CD4-positive, alpha-beta memory T cell (primary cell): Measurements from ENCODE around the gene YWHAG. TPM values are rescaled to one million over a fixed set of nuclear protein-coding genes. Genes with fewer than 3 reads are reported as not detected.
A peak's percentile ranks its signal among the peaks of the same experiment; 100 is the strongest.
"Not testable (repeated sequence)": the region's sequence is repeated elsewhere in the genome, so short reads cannot be mapped to it uniquely, and the experiment has no call there.

ENCODE experiments used
- CTCF ChIA-PET: fragments of 350-600 bp; sonication (Branson Sonifier 250); formaldehyde crosslinking; loops from one replicate; lab custom pipeline; 2021; ENCODE audit warnings: inconsistent platforms; ENCODE audit not compliant: partially characterized antibody; lab: Charles Lee
- POLR2A ChIA-PET: fragments of 350-600 bp; sonication (Branson Sonifier 250); formaldehyde crosslinking; loops from one replicate; lab custom pipeline; 2021; ENCODE audit not compliant: partially characterized antibody; lab: Charles Lee
- DNase-seq, 5 donors: peaks; one replicate each; pipeline versions ENCODE4 v3.0.0 to v3.0.0-alpha.2; 2020 to 2022; ENCODE audit warnings: mixed read lengths in 1 of 5
- H3K27ac ChIP-seq: one replicate; pipeline ENCODE4 v1.7.0; 2013; ENCODE audit warnings: low read depth, low read length
- H3K27me3 ChIP-seq: 2 replicates; pipeline ENCODE4 v1.7.0; 2013; ENCODE audit warnings: mild to moderate bottlenecking, low read length, moderate library complexity; ENCODE audit not compliant: insufficient read depth
- H3K36me3 ChIP-seq: 2 replicates; pipeline ENCODE4 v1.7.0; 2013; ENCODE audit warnings: mild to moderate bottlenecking, low read length, moderate library complexity; ENCODE audit not compliant: insufficient read depth
- H3K4me1 ChIP-seq: 2 replicates; pipeline ENCODE4 v1.7.0; 2013; ENCODE audit warnings: mild to moderate bottlenecking, low read length, moderate library complexity; ENCODE audit not compliant: insufficient read depth
- H3K4me3 ChIP-seq, 2 donors: one replicate each; pipeline ENCODE4 v1.7.0; 2013; ENCODE audit warnings: low read length in 2 of 2, mild to moderate bottlenecking in 1 of 2
- H3K9me3 ChIP-seq, 2 donors: one replicate each; pipeline ENCODE4 v1.7.0; 2013; ENCODE audit warnings: low read length in 2 of 2, control low read depth in 1 of 2; ENCODE audit not compliant: control insufficient read depth in 1 of 2
- H3K27ac Mint-ChIP-seq, 7 donors: one replicate each; pipeline ENCODE4 v1.8.0; 2020 to 2021; ENCODE audit warnings: mixed read lengths in 7 of 7, mild to moderate bottlenecking in 6 of 7, inconsistent platforms in 3 of 7, moderate library complexity in 3 of 7
- H3K27me3 Mint-ChIP-seq, 2 donors: one replicate each; pipeline ENCODE4 v1.8.0; 2020 to 2021; ENCODE audit warnings: mixed read lengths in 2 of 2
- H3K36me3 Mint-ChIP-seq, 2 donors: one replicate each; pipeline ENCODE4 v1.8.0; 2020 to 2021; ENCODE audit warnings: mixed read lengths in 2 of 2, inconsistent platforms in 1 of 2, mild to moderate bottlenecking in 1 of 2
- H3K4me1 Mint-ChIP-seq, 4 donors: one replicate each; pipeline ENCODE4 v1.8.0; 2020 to 2021; ENCODE audit warnings: mixed read lengths in 4 of 4, mild to moderate bottlenecking in 1 of 4
- H3K4me3 Mint-ChIP-seq, 8 donors: one replicate each; pipeline ENCODE4 v1.8.0; 2020 to 2021; ENCODE audit warnings: mixed read lengths in 8 of 8, mild to moderate bottlenecking in 7 of 8, moderate library complexity in 6 of 8, inconsistent platforms in 3 of 8
- H3K9me3 Mint-ChIP-seq, 8 donors: one replicate each; pipeline ENCODE4 v1.8.0; 2020 to 2021; ENCODE audit warnings: mixed read lengths in 8 of 8, mild to moderate bottlenecking in 5 of 8, inconsistent platforms in 3 of 8, moderate library complexity in 1 of 8
- intact Hi-C: fragments of 100-400 bp; cut with micrococcal nuclease; formaldehyde crosslinking; loops from one replicate; pipeline ENCODE4 v1.15.1; 2023
- polyA plus RNA-seq, 2 donors: library from polyadenylated mRNA; unstranded; fragments of 300-500 nt; fragmentation: Illumina TruSeq; gene quantifications; one replicate each; pipeline ENCODE4 v1.2.3, GENCODE V29; 2021
- total RNA-seq, 2 experiments: library from RNA; stranded (reverse); gene quantifications; one replicate each; pipeline ENCODE4 v1.2.3, GENCODE V29; 2021

YWHAG gene
- total and polyA plus RNA-seq, 4 experiments from 2014 or later, result 0.94 to 54.3 (median 27.0) TPM

DNA sequence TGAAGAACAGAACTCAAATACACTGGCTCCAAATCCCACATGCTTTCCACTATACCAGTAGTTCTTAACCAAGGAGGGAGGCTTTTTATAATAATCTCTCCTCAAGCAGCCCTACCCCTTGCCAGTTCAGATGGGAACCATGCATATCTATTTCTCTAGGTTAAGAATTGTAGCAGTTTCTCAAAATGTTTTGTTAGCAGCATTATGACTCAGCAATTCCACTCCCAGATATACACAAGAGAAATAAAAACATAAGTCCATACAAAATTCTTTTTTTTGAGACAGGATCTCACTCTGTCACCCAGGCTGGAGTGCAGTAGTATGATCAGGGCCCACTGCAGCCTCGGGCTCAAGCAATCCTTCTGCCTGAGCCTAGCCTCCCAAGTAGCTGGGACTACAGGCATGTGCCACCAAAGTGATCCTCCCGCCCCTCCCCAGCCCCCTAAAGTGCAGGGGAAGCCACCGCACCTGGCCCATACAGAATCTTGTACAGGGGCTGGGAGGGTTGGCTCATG is 18.1 kb downstream of the YWHAG start:
- H3K36me3 Mint-ChIP-seq, result peaks cover 24 to 54% of the 10 kb centered on the region in 2 donors
- H3K9me3 Mint-ChIP-seq, result no peaks in the 10 kb centered on the region
- H3K27ac Mint-ChIP-seq, result peak overlapping the region in 2 of 7 donors; percentile 7 to 12
- peaks cover 24% of the 10 kb centered on the region for H3K36me3 ChIP-seq
- ChIA-PET CTCF (no interaction called here), POLR2A (interaction anchor here (1.1 kb wide), 1 partner anchor 17 kb away, joined by 3 read pairs; no protein-coding TSS in a partner anchor)
- no peak overlapping the region for H3K27ac ChIP-seq
- H3K9me3 ChIP-seq, result no peaks in the 10 kb centered on the region
- intact Hi-C loops, result no loop called here
- DNase-seq, result no peak
- H3K27me3 ChIP-seq, result no peaks in the 10 kb centered on the region
- no peak overlapping the region for H3K4me3 Mint-ChIP-seq
- H3K4me1 Mint-ChIP-seq, result peaks cover 47 to 76% (median 61%) of the 10 kb centered on the region in 4 donors
- H3K4me3 ChIP-seq, result no peak overlapping the region
- peaks cover 41% of the 10 kb centered on the region for H3K4me1 ChIP-seq
- H3K27me3 Mint-ChIP-seq, result no peaks in the 10 kb centered on the region

- DNase-seq, result no peak
- Mint-ChIP-seq H3K27ac (peak overlapping the region in 2 of 7 donors; percentile 12 to 27), H3K4me1 (peaks cover 45 to 72% (median 54%) of the 10 kb centered on the region in 4 donors), H3K27me3 (no peaks in the 10 kb centered on the region), H3K4me3 (no peak overlapping the region), H3K36me3 (peaks cover 15 to 41% of the 10 kb centered on the region in 2 donors), H3K9me3 (no peaks in the 10 kb centered on the region)
- POLR2A ChIA-PET, result no interaction called here
- intact Hi-C loops, result no loop called here
- peaks cover 13% of the 10 kb centered on the region for H3K36me3 ChIP-seq
- CTCF ChIA-PET, result interaction anchor here (0.8 kb wide), 1 partner anchor 11 kb away, joined by 3 read pairs; no protein-coding TSS in a partner anchor
- no peak overlapping the region for H3K4me3 ChIP-seq
- no peaks in the 10 kb centered on the region for H3K9me3 ChIP-seq
- peaks cover 47% of the 10 kb centered on the region for H3K4me1 ChIP-seq
- H3K27ac ChIP-seq, result no peak overlapping the region
- no peaks in the 10 kb centered on the region for H3K27me3 ChIP-seq
Observed at GRCh38 chr7:76338298-76339084, 20.3 kb downstream of the YWHAG start.

DNA sequence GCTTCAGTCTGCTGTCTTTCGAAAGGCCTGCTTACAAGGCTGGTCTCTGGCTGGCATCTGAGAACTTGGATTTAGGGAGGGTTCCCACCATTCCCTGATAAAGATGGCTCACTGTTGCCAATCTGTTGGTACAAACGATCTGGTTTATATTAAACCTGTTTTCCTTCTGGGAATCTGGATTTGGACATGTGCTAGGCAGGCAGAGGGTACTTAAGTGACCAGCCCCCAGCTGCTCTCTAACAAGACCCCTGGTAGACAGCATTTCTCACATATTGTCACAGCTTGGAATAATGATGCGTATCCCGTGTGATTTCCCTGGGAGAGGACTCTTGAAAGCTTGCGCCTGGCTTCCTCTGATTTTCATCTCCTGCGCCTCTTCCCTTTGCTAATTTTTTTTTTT is 21.6 kb downstream of the YWHAG start:
- intact Hi-C loops, result no loop called here
- Mint-ChIP-seq H3K27ac (peak overlapping the region in 4 of 7 donors; percentile 32 to 74 (median 54)), H3K27me3 (no peaks in the 10 kb centered on the region), H3K36me3 (peaks cover 13 to 35% of the 10 kb centered on the region in 2 donors), H3K4me3 (no peak overlapping the region), H3K4me1 (peaks cover 38 to 69% (median 52%) of the 10 kb centered on the region in 4 donors), H3K9me3 (no peaks in the 10 kb centered on the region)
- peaks cover 48% of the 10 kb centered on the region for H3K4me1 ChIP-seq
- no peaks in the 10 kb centered on the region for H3K9me3 ChIP-seq
- no peak for DNase-seq
- CTCF ChIA-PET, result interaction anchor here (0.7 to 2.4 kb wide), 2 partner anchors 16 to 18 kb away, joined by 3 to 7 read pairs; no protein-coding TSS in a partner anchor
- peaks cover 17% of the 10 kb centered on the region for H3K36me3 ChIP-seq
- no peak overlapping the region for H3K27ac ChIP-seq
- H3K4me3 ChIP-seq, result no peak overlapping the region
- H3K27me3 ChIP-seq, result no peaks in the 10 kb centered on the region
- POLR2A ChIA-PET, result no interaction called here

DNA sequence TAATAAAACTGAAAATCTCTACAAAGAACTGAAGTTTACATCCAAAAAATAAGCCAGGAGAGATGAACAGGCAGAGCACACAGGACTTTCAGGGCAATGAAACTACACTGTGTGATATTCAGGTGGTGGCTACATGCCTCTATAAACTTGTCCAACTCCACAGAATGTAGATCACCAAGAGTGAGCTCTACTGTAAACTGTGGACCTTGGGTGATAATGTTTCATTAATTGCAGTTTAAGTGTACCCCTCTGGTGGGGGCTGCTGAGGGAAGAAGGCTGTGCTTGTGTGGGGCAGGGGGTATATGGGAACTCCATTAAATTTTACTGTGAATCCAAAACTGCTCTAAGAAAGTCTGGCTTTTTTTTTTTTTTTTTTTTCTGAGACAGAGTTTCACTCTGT is 22.7 kb downstream of the YWHAG start:
- DNase-seq, result no peak
- H3K4me3 ChIP-seq, result no peak overlapping the region
- H3K4me1 ChIP-seq, result peaks cover 39% of the 10 kb centered on the region
- H3K9me3 ChIP-seq, result no peaks in the 10 kb centered on the region
- ChIA-PET CTCF (interaction anchor here (1.2 to 2.4 kb wide), 3 partner anchors 17 to 24 kb away, joined by 3 to 7 read pairs (median 7); no protein-coding TSS in a partner anchor), POLR2A (no interaction called here)
- H3K36me3 ChIP-seq, result peaks cover 14% of the 10 kb centered on the region
- Mint-ChIP-seq H3K9me3 (no peaks in the 10 kb centered on the region), H3K4me3 (peak overlapping the region in 1 of 8 donors; percentile 3), H3K27me3 (no peaks in the 10 kb centered on the region), H3K36me3 (peaks cover 13 to 30% of the 10 kb centered on the region in 2 donors), H3K4me1 (peaks cover 33 to 67% (median 48%) of the 10 kb centered on the region in 4 donors), H3K27ac (peak overlapping the region in 6 of 7 donors; percentile 0 to 83 (median 53))
- no peaks in the 10 kb centered on the region for H3K27me3 ChIP-seq
- H3K27ac ChIP-seq, result no peak overlapping the region
- intact Hi-C loops, result no loop called here

DNA sequence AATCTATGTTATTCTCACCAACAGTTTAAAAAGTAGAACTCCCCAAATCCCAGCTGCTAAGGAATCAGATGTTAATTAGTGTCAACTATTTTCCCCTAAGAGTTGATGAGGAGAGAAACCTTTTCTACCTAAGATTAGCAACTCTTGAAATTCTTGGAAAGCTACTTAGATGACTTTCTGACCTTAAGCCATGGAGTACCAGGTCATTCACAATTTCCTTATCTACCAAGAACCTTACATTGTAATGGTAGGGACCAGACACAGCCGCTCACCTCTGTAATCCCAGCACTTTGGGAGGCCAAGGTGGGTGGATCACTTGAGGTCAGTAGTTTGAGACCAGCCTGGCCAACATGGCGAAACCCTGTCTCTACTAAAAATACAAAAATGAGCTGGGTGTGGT is 23.4 kb downstream of the YWHAG start:
- H3K4me3 Mint-ChIP-seq, H3K9me3 Mint-ChIP-seq, H3K27me3 ChIP-seq, H3K27me3 Mint-ChIP-seq, H3K9me3 ChIP-seq, H3K27ac ChIP-seq, DNase-seq, intact Hi-C loops, H3K4me3 ChIP-seq: not testable (repeated sequence)
- CTCF ChIA-PET, result interaction anchor here (0.7 to 2.4 kb wide), 5 partner anchors 16 to 29 kb away, joined by 3 to 7 read pairs (median 6); no protein-coding TSS in a partner anchor
- Mint-ChIP-seq H3K27ac (peak overlapping the region in 1 of 7 donors; percentile 47), H3K36me3 (peaks cover 13 to 32% of the 10 kb centered on the region in 2 donors), H3K4me1 (peaks cover 33 to 65% (median 48%) of the 10 kb centered on the region in 4 donors)
- H3K36me3 ChIP-seq, result peaks cover 14% of the 10 kb centered on the region
- POLR2A ChIA-PET, result interaction anchor here (1.5 kb wide), 1 partner anchor 17 kb away, joined by 4 read pairs; no protein-coding TSS in a partner anchor
- peaks cover 34% of the 10 kb centered on the region for H3K4me1 ChIP-seq

DNA sequence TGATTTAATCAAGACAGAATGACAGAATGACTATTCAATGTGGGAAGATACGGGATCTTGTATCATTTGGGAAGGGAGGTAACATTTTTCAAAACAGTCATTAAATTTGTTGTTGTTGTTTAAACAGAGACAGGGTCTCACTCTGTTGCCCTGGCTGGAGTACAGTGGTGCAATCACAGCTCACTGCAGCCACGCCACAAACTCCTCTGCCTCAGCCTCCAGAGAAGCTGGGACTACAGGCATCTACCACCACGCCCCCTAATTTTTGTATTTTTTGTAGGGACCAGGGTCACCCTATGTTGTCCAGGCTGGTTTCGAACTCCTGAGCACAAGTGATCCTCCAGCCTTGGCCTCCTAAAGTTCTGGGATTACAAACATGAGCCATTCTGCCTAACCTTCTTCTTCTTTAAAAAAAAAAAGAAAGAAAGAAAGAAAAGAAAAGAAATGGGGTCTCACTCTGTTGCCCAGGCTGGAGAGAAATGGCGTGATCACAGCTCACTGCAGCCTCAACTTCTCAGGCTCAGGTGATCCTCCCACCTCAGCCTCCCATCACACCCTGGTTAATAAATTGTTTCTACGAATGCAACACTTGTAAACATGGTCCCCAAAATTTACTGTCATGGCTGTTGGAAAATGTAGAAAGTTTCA is 24.3 kb downstream of the YWHAG start:
- Histone ChIP-seq H3K4me3 (no peak overlapping the region), H3K36me3 (peaks cover 16% of the 10 kb centered on the region), H3K27me3 (no peaks in the 10 kb centered on the region), H3K27ac (no peak overlapping the region), H3K9me3 (no peaks in the 10 kb centered on the region), H3K4me1 (peaks cover 29% of the 10 kb centered on the region)
- ChIA-PET POLR2A (interaction anchor here (1.5 kb wide), 2 partner anchors 11 to 16 kb away, joined by 3 to 4 read pairs; no protein-coding TSS in a partner anchor), CTCF (interaction anchor here (1.0 to 2.3 kb wide), 4 partner anchors 10 to 26 kb away, joined by 3 to 7 read pairs (median 4); no protein-coding TSS in a partner anchor)
- no peak overlapping the region for H3K27ac Mint-ChIP-seq
- DNase-seq, result no peak
- intact Hi-C loops, result no loop called here
- peaks cover 22 to 36% of the 10 kb centered on the region in 2 donors for H3K36me3 Mint-ChIP-seq
- H3K27me3 Mint-ChIP-seq, result no peaks in the 10 kb centered on the region
- no peaks in the 10 kb centered on the region for H3K9me3 Mint-ChIP-seq
- H3K4me3 Mint-ChIP-seq, result no peak overlapping the region
- peaks cover 33 to 62% (median 46%) of the 10 kb centered on the region in 4 donors for H3K4me1 Mint-ChIP-seq
